Activated T-helper 1 cell treated with Interleukin-2 at 50 U/mL for 16 hours (primary cell): ENCODE results near the gene CDC42BPA.

Source experiments
- DNase-seq: peaks from one replicate; pipeline ENCODE4 v3.0.0-alpha.2; 2020; ENCODE audit warnings: low read depth

CDC42BPA gene

DNA sequence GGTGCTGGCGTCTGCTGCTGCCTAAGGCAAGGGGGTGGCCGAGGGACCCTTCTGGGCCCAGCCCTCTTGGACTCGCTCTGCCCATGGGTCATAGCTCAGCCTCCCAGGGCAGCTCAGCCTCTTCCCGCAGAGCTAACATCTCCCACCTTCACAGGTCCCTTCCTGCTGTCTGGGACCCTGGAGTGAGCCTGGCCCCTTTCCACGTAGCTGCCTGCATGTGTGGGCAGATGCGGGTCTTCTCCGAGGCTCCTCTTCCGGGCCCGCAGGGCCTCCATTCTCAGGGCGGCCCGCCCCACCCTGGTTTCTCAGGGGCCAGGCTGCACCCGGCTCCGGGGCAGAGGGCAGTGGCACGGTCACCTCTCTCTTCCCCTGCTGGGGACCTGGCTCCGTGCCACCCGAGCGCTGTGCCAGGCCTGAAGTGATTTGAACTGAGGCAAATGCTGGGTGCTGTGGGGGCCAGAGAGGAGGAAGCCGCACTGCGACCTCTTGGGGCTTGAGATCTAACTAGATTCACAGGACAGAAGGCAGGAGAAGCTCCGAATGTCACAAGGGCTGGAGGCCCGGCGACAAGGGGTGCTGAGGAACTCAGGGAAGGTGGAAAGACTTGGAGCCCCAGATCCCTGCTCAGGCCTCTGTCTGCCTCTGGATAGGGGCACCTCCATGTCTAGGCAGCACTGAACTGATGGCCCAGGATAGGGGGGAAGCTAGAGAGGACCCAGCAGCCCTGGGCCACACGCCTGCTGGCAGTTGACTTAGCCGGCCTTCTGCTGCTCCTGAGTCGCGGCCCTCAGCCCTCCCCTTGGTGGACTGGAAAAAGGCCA lies 337.5 kb downstream of the CDC42BPA start:
- no peak for DNase-seq

DNA sequence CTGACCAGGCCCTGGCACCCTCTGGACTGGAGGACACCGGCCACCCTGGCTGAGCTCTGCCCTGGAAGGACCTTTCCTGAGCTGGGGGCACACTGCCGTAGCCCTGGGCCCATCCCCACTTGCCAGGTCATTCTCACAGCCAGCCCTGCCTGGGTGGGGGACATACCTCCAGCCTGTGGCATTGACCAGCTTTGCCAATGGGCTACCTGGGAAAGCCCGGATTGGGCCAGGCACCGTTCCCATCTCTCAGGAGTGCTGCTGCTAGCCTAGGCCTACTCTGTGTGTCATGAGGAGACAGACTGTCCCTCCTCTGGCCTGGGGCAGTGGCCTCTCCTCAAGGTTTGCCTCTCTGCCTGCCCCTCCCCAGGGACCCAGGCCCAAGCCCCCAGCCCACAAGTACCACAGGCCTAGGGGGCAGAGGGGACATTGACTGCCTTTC lies 338.2 kb downstream of the CDC42BPA start:
- DNase-seq, result no peak

DNA sequence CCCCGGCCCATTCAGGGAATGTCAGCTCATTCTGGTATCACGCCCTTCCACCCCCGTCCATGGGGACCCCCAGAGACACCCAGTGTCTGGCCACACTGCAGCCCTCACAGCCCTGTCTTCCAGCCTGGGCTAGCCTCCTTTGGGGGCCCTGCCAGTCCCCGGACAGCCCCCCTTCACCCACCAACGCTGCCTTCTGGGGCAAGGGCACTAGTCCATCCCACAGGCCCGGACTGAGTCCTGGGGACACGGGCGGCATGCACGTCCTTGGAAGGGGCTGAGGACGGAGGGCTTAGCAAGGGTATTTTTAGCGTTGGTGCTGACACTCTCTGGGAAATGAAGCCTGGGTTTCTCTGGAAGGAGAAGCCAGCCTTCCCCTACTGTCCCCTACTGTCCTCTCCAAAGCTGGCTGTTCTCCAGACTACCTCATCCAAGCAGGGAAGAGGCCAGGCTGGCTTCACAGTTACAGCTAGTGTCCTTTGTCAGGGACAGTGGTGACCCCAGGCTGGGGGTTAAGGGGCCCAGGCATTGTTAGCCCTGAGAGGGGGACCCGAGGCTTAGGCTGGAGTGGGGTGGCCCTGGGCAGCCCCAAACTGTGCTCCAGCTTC lies 338.7 kb downstream of the CDC42BPA start:
- no peak for DNase-seq

DNA sequence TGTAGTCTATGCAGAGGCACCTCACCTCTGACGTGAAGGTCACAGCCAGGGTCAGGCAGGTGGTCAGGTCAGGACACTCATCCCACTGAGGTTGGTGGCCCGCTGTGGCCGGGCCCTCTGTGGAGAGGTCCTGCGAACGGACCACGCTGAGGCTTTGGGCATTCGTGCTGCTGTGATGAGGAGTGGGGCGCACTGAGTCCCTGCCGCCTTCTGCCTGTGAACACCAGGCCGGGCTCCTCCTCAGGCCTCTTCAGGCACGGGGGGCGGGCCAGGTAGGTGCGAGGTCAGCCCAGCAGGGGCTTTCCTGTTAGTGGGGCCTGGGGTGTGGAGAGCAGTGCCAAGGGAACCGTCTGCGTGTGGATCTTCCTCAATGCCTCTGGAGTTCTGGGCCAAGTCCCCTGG lies 339.2 kb downstream of the CDC42BPA start:
- no peak for DNase-seq

DNA sequence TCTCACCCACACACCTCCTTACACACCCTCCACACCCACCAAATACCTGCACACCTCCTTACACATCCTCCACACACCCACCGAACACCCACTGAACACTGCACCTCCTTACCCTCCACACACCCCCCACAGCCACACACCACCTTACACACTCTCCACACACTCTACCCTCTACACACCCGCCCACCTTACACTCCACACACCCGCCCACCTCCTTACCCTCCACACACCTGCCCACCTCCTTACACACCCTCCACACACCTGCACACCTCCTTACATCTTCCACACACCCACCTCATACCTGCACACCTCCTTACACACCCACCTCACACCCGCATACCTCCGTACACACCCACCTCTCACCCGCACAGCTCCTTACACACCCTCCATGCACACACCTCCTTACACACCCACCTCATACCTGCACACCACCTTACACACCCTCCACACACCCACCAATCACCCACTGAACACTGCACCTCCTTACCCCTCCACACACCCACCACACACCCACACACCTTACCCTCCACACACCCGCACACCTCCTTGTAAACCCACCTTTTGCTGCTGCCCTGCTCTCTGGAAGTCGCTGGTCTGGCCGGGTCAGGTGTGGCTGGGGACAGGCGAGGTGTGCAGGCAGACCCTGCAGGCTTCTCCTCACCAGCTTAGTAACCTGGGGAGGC lies 339.7 kb downstream of the CDC42BPA start:
- no peak for DNase-seq

DNA sequence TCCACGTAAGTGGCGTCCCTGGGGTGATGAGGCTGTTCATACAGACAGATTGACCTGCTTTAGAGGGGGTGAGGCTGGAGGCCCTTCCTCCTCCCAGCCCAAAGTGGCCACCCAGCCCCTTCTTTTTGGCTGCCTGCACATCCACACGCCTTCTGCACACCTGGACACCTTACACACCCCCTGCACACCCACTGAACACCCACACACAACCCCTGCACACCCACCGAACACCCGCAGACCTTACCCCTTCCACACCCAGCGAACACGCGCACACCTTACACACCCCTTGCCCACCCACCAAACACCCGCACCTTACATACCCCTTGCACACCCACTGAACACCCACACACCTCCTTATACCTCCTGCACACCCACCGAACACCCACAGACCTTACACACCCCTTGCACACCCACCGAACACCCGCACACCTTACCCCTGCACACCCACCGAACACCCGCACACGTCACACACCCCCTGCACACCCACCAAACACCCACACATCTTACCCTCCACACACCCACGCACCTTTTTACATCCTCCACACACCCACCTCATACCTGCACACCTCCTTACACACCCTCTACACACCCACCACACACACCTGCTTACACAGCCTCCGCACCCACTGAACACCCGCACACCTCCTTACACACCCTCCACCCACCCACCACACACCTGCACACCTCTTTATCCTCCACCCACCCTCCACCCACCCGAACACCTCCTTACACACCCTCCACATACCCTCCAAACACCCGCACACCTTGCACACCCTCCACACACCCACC lies 340.5 kb downstream of the CDC42BPA start:
- no peak for DNase-seq

DNA sequence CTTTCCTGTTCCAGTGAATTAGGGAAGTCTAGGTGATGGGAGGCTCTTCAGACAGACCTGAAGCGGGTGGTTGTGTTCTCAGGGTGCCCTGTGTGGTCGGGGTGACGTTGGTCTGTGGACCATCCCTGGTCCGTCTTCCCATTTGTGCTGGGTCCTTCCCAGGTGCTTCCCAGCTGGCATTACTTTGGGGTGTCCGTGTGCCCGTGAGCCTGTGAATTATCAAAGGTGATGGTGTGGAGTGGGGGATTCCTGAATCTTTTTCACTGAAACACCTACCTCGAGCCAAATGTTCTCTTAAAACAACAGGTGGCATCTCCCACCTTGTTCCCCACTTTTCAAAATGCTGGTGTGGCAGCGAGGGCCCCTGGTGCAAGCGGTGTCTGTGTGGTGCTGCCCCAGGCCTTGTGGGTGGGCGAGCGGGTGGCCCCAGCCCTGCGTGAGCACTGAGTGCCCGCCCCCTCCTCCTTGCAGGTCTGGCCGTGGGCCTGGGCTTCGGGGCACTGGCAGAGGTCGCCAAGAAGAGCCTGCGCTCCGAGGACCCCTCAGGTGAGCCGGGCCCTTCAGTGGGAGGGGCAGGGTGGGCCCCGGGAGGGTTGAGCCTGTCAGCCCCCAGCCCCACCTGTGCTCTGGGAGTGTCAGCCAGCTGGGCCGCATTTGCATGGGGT lies 341.2 kb downstream of the CDC42BPA start:
- DNase-seq, result no peak

DNA sequence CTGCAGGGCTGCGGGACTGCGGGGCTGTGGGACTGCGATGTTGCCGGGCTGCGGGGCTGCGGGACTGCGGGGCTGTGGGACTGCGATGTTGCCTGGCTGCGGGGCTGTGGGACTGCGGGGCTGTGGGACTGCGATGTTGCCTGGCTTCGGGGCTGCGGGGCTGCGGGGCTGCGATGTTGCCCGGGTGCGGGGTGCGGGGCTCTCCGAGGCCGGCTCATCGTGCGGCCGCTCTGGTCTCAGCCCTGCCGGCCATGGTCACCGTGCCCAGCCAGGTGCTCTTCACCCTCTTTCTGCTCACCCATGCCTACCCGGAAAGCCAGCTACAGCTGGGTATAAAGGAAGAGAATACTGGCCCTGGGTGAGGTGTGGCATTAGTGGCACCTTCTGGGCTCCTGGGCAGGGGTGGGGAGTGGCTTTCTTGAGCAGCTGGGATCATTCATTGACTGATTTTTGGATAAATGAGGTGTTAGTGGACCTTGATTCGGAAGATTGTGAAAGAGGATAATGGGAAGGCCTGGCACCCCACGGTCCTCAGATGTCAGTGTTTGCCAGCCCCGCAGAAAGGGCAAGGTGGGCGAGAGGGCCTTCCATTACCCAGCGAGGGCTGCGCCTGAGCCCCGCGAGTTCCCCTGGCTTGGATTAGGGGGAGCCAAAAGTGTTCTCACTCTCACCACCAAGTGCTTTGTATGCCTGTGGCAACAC lies 341.9 kb downstream of the CDC42BPA start:
- DNase-seq, result no peak

DNA sequence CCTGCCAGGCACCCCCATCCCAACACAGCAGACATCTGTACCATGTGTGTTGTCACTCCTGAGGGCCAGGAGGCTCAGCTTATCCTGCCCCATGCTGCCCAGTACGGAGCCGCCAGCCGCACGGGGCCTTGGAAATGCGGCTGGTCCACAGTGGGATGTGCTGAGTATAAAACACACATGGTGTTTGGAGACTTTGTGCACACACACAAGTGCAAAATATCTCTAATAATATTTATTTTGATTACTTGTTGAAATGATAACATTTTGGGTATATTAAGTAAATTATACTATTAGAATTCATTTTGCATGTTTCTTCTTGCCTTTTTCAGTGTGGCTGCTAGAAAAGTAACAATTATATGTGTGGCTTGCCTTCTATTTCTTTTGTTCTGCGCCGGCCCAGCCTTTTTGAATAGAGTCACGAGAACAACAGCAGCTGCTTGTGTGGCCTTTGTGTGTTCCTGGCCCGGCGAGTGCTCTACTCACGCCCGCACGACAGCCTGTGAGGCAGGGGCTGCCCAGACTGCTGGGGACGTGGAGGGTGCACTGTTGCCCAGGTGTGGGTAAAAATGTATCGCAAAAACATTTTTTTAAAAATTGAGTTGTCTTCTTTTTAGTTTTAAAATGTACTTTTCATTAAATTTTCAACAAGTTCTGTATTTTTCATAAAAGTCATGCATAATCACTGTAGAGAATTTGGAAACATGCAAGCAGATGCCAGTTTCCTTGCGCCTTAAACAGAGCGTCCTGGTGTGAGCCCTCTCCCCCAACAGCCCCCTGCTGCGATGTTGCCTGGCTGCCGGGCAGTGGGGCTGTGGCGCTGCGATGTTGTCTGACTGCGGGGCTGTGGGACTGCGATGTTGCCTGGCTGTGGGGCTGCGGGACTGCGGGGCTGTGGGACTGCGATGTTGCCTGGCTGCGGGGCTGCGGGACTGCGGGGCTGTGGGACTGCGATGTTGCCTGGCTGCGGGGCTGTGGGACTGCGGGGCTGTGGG lies 342.7 kb downstream of the CDC42BPA start:
- DNase-seq, result no peak

DNA sequence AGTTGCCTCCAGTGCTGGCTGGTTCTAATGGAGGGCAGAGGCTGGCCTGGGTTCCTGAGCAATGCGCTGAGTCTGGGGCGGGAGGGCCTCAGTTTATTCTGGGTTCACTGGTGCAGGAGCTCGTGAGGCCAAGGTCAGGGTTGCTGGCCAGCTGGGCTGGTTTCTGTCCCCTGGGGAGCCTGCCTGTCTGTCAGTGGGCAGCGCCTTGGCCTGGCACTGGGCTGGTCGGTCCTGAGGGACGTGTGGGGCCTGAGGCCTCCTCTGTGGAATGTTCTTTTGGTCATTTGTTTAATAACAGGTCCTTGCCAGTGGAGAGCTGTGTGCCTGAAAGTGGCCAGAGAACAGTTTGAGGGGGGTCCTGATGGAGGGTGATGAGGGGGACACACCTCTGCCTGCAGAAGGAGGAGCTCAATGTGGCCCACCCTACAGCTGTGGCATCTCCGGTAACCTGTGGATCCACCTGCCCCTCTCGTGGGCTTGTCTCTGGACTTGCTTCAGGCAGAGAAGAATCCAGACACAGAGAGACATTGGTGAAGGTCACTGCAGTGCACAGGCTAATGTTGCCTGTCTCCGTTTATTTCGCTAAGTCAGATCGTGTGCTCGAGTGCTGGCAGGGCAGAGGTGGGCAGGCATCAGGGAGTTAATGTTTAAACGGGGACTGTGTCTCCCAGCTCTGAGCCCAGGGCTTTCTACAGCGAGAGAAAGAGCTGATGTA lies 343.6 kb downstream of the CDC42BPA start:
- no peak for DNase-seq

DNA sequence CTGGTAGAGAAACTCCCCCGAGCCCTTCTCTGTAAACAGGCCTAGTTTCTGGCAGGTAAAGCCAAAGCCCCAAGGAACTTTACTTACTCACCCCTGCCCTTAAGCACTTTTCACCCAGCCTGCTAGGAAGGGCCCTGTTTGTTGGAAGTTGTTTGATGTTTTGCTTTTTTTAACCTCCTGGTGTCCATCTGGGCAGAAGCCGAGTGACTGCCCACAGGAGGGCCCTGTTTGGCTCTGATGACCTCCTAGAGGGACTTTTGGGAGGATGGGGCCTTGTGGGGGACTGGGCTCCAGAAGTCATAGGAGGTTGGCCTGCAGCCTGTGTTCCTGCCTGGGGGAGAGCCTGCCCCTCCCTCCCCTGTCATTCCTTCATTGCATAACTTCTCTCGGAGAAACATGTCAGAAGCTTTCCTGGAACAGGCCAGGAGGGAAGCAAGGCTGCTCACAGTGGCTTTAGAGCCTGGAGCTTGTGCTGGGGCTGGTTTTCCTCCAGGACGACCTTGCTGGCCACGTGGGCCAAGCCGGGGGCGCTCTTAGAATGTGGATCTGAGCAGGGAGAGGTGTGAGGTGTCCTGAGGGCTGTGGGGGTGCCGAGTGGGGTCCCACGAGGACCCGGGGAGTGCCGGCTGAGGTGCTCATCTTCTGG lies 344.3 kb downstream of the CDC42BPA start:
- DNase-seq, result no peak

DNA sequence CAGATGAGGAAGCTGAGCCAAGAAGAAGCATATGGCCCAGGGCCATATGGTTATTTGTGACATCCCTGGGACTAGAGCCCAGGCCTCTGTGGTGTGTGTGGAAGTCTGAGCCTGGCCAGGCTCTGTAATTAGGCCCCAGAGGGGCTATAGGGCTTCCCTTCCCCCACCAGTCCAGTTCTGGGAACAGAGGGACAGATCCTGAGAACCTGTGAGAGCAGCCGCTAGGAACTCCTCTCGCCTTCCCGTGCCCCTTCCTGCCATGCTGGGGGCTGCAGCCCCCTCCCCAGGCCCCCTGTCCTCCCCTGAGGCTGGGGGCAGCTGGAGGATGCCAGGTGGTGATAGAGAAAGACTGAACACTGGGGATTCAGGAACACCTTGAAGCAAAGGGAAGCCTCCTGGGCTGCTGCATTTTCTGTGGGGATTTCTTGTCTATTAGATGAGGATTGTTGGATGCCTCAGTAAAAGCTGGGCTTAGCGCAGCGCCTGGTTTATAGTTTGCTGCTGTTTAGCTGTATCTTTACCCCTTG lies 344.9 kb downstream of the CDC42BPA start:
- no peak for DNase-seq

DNA sequence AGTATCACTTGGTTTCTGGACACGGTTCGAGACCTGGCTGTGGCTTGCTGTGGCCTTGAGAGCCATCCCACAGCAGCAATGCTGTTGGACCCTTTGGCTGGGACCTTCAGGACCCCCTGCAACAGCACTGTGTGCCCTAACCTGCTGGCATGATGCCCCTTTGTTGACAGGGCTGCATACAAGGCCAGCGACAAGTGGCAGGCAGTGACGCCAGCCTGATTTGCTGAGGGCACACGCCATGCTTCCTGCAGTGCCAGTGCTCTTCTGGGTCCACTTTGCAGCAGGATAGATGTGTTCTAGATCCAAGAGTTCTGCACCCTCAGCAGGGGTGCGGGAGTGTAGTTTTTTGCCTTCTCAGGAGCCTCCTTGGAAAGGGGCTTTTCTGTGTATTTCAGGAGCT lies 345.4 kb downstream of the CDC42BPA start:
- no peak for DNase-seq

DNA sequence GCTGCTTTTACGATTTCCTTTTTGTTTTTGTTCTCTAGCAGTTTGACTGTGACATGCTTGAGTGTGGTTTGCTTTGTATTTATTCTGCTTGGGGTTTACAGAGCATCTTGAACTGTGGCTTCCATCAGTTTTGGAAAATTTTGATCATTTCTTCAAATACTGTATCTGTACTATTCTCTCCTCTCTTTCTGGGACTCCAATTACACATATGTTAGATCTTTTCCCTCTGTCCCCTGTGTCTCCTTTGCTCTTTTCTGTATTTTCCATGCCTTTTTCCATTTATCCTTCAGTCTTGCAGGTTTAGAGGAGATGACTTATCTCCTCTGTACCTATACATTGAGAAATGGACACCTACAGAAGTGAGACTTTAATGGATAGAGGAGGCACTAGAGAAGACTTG lies 346.5 kb downstream of the CDC42BPA start:
- no peak for DNase-seq

DNA sequence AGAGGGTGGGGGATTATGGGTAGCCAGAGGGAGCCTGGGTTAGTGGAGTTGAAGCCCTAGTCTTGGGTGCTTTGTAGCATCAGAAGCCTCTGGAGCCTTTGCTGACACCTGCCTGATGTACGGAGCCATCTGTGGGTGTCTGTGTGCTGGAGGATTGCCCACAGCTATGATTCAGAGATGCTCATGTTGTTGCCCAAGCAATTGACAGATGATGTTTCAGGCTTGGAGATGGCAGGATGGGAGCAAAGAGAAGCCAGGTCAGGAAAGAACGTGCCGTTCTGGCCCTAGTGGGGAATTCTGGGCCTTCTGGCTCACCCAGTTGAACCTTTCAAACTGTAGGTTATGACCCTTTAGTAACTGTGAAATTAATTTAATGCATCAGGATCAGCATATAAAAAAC lies 350.6 kb downstream of the CDC42BPA start:
- DNase-seq, result no peak

DNA sequence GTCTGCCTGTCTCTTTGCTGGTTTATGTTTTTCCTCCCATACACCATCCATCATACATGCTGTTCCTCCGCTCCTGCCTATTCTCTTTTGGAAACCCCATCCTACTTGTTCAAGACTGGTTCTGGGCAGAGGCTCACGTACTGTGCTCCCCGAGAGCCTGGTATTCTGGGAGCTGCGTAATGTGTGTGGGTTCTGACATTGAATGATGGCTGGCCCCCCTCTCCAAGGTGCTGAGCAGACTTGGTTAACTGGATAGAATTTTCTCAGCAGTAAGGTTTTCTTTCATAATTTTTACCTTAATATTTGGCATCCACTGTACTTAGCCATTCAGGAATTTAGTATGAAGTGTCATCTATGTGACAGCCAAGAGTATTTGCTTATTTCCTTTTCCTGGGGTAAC lies 351.6 kb downstream of the CDC42BPA start:
- DNase-seq, result no peak

DNA sequence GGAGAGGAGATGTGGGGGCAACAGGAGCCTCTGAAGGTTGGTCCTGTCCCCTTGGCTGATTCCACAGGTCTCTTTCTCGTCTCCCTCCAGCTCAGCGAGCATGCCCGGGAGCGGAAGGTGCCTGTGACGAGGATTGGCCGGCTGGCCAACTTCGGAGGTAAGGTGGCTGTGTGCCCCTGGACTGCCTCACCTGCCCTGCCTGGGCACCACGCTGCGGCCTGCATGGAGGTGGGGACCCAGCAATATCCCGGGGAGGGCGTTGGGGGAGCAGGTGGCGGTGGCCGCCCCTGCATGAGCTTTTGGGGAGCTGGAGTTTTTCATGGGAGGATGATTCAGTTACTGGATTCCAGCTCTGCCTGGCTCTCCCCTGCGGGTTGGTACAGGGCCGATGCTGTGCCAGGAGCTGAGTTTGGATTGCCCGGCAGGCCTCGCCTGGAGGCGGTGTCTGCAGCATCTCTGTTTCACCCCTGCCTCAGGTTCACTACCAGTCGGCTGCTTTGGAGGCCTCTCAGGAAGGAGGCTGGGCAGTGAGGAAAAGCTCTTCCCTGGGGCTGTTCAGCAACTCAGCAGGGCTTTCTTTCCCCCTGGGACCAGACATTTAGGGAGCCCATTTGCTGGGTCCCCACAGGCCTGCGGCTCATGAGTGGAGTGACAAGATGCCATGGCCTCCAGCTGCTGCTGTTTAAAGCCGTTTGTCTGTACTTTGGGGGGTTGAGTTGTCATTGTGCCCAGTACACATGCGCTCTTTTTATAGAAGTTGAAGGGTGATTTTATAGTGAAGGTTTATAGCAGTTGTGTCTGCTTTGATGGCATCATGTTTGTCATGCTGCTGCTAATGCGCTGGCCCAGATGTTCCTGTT lies 352.5 kb downstream of the CDC42BPA start:
- no peak for DNase-seq
